H1 (cell line): ENCODE measurements around the gene IFNL1. TPM values are rescaled to one million over a fixed set of nuclear protein-coding genes. Genes with fewer than 3 reads are reported as not detected.

ENCODE experiments used
- ASH2L ChIP-seq: fragments of 200-600, 300-600 bp; sonication (generic); IDR thresholded peaks from one replicate; pipeline ENCODE4 v1.7.1; 2017; ENCODE audit warnings: low read length
- BACH1 ChIP-seq: IDR thresholded peaks from 2 replicates; pipeline ENCODE4 v1.6.1; 2012; ENCODE audit warnings: low read length, improper control_type of control experiment
- CBX5 ChIP-seq: fragments of 300-800, 300-1000 bp; sonication (generic); IDR thresholded peaks from 2 replicates; pipeline ENCODE4 v1.7.1; 2016; ENCODE audit warnings: antibody characterized with exemption, low read length, low read depth
- CHD7 ChIP-seq: fragments of 300-600 bp; sonication (generic); IDR thresholded peaks from 2 replicates; pipeline ENCODE4 v1.7.1; 2012; ENCODE audit warnings: low read length, moderate library complexity, mild to moderate bottlenecking, inconsistent platforms; ENCODE audit not compliant: insufficient replicate concordance
- E2F6 ChIP-seq: IDR thresholded peaks from 2 replicates; pipeline ENCODE4 v1.6.1; 2012; ENCODE audit warnings: inconsistent platforms
- JUN ChIP-seq: IDR thresholded peaks from 2 replicates; pipeline ENCODE4 v1.6.1; 2011; ENCODE audit warnings: low read depth, mild to moderate bottlenecking, improper control_type of control experiment, low read length
- JUND ChIP-seq: IDR thresholded peaks from 2 replicates; pipeline ENCODE4 v1.6.1; 2011; ENCODE audit warnings: mild to moderate bottlenecking, improper control_type of control experiment, low read length
- POLR2AphosphoS5 ChIP-seq: IDR thresholded peaks from 2 replicates; pipeline ENCODE4 v1.6.1; 2011; ENCODE audit warnings: low read depth, low read length
- POU5F1 ChIP-seq: IDR thresholded peaks from 2 replicates; pipeline ENCODE4 v1.6.1; 2011; ENCODE audit warnings: low read depth, mild to moderate bottlenecking, low read length, moderate library complexity
- SIN3A ChIP-seq, 2 experiments: IDR thresholded peaks in 1 of 2; conservative IDR thresholded peaks in 1 of 2; 2 replicates each; pipeline ENCODE4 v1.6.1; 2011 to 2012; ENCODE audit warnings: low read length in 2 of 2, improper control_type of control experiment in 1 of 2, low read depth in 1 of 2, mild to moderate bottlenecking in 1 of 2
- SP1 ChIP-seq: IDR thresholded peaks from 2 replicates; pipeline ENCODE4 v1.6.1; 2011; ENCODE audit warnings: low read depth, low read length
- SP4 ChIP-seq: IDR thresholded peaks from 2 replicates; pipeline ENCODE4 v1.6.1; 2012; ENCODE audit warnings: low read length, inconsistent platforms
- TBP ChIP-seq: IDR thresholded peaks from 2 replicates; pipeline ENCODE4 v1.6.1; 2011; ENCODE audit warnings: low read depth, low read length, improper control_type of control experiment
- polyA plus RNA-seq, 7 experiments: library from polyadenylated mRNA; depleted of rRNA in 3 of 7; stranded (reverse) in 5 of 7; unstranded in 2 of 7; fragments of >200 nt in 5 of 7; fragments of 200-250 nt in 2 of 7; gene quantifications; 1 replicate in 5 of 7; 2 replicates in 1 of 7; 4 replicates in 1 of 7; pipeline versions ENCODE4 v1.2.1 to v1.2.3, GENCODE V29; 2011 to 2013; ENCODE audit warnings: missing spikeins in 2 of 7, mixed read lengths in 2 of 7
- total RNA-seq: library from RNA; stranded (reverse); fragmentation: NEBNext Ultra II Directional; extraction: Animal tissue kit (Norgen Biotek cat#: 25700); gene quantifications from 2 replicates; pipeline ENCODE4 v1.2.1, GENCODE V29; 2021

The IFNL1 gene
- total and polyA plus RNA-seq, 2 of the 8 experiments (the other 6 are each of a cell fraction or from before 2014, with no cell fraction given): not detected

- TF ChIP-seq CHD7: no peak
- TF ChIP-seq CBX5: no peak
- no peak for TF ChIP-seq E2F6
- TF ChIP-seq BACH1: no peak
- no peak for TF ChIP-seq JUND
- TF ChIP-seq POU5F1: no peak
- no peak for TF ChIP-seq SIN3A (conservative IDR thresholded peaks at IDR 0.05 in 1 of 2, IDR thresholded peaks at IDR 0.05 in 1 of 2; ENCODE audit: low read depth in 1 of 2, low read length in 2 of 2)
- TF ChIP-seq SP4: no peak
- no peak for TF ChIP-seq POLR2AphosphoS5
- no peak for TF ChIP-seq SP1
- TF ChIP-seq ASH2L: no peak
- TF ChIP-seq JUN: no peak
- no peak for TF ChIP-seq TBP
These were observed 699 bp downstream of the IFNL1 start (continued) for GRCh38 chr19:39296906-39297305.
